Left ventricle myocardium inferior (tissue), 1 donor: ENCODE results near the gene RNF8. TPM values are rescaled to one million over a fixed set of nuclear protein-coding genes. Genes with fewer than 3 reads are reported as not detected.

Experiments
- DNase-seq: peaks from one replicate; pipeline ENCODE4 v3.0.0-alpha.2; 2020
- H3K27ac ChIP-seq: fragments of 200-600 bp; replicated peaks from 2 replicates; pipeline ENCODE4 v1.8.0; 2021
- H3K27me3 ChIP-seq: fragments of 200-600 bp; 2 replicates; pipeline ENCODE4 v1.8.0; 2021; ENCODE audit warnings: low read depth
- H3K36me3 ChIP-seq: fragments of 200-600 bp; 2 replicates; pipeline ENCODE4 v1.8.0; 2021
- H3K4me1 ChIP-seq: fragments of 200-600 bp; 2 replicates; pipeline ENCODE4 v1.8.0; 2021
- H3K4me3 ChIP-seq: fragments of 200-600 bp; 2 replicates; pipeline ENCODE4 v1.8.0; 2021; ENCODE audit warnings: mild to moderate bottlenecking, moderate library complexity
- H3K9me3 ChIP-seq: fragments of 200-600 bp; replicated peaks from 2 replicates; pipeline ENCODE4 v1.8.0; 2021
- intact Hi-C: fragments of 100-400 bp; cut with micrococcal nuclease; formaldehyde crosslinking; loops from one replicate; pipeline ENCODE4 v1.11.0; 2022
- total RNA-seq: library from RNA; stranded (reverse); fragmentation: NEBNext Ultra II Directional; extraction: Animal tissue kit (Norgen Biotek cat#: 25700); gene quantifications from one replicate; pipeline ENCODE4 v1.2.1, GENCODE V29; 2021
- TF ChIP-seq, protein P1 (sequence below): fragments of 200-600 bp; IDR thresholded peaks from 2 replicates; pipeline ENCODE4 v1.8.0; 2021; ENCODE audit warnings: antibody characterized with exemption, mild to moderate bottlenecking, borderline replicate concordance
- donor health status: DM: no; HTN: yes; CAD: no; lungs with severe emphysema.

Gene RNF8
- total RNA-seq, 1 donor from 2014 or later = 16.1 TPM

DNA sequence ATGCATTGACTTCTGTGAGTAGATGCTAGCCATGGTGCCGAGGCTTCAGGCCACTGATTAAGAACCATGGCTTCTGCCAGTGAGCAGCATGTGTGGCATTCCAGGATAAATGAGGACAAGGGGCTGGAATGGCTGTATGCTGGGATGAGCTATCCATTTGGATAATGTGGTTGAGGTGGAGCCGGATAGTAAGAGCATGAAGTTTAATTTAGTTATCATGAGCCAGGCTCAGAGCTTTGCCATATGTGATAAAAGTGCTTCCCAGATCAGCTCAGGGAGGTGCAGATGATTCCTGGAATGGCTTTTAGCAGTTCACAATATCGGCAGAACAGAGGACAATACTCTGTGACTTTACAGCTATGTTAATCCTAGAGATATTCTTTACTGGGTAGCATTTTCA lies 34.6 kb upstream of the RNF8 start:
- H3K36me3 ChIP-seq = peaks cover 72% of the 10 kb centered on the region
- TF ChIP-seq, protein P1, sequence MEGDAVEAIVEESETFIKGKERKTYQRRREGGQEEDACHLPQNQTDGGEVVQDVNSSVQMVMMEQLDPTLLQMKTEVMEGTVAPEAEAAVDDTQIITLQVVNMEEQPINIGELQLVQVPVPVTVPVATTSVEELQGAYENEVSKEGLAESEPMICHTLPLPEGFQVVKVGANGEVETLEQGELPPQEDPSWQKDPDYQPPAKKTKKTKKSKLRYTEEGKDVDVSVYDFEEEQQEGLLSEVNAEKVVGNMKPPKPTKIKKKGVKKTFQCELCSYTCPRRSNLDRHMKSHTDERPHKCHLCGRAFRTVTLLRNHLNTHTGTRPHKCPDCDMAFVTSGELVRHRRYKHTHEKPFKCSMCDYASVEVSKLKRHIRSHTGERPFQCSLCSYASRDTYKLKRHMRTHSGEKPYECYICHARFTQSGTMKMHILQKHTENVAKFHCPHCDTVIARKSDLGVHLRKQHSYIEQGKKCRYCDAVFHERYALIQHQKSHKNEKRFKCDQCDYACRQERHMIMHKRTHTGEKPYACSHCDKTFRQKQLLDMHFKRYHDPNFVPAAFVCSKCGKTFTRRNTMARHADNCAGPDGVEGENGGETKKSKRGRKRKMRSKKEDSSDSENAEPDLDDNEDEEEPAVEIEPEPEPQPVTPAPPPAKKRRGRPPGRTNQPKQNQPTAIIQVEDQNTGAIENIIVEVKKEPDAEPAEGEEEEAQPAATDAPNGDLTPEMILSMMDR = no peak
- intact Hi-C loops = no loop called here
- DNase-seq = no peak
- H3K4me3 ChIP-seq = no peak overlapping the region
- H3K27ac ChIP-seq = peak overlapping the region; percentile 31
- H3K9me3 ChIP-seq = no peaks in the 10 kb centered on the region
- no peaks in the 10 kb centered on the region for H3K27me3 ChIP-seq
- H3K4me1 ChIP-seq = peaks cover 46% of the 10 kb centered on the region

DNA sequence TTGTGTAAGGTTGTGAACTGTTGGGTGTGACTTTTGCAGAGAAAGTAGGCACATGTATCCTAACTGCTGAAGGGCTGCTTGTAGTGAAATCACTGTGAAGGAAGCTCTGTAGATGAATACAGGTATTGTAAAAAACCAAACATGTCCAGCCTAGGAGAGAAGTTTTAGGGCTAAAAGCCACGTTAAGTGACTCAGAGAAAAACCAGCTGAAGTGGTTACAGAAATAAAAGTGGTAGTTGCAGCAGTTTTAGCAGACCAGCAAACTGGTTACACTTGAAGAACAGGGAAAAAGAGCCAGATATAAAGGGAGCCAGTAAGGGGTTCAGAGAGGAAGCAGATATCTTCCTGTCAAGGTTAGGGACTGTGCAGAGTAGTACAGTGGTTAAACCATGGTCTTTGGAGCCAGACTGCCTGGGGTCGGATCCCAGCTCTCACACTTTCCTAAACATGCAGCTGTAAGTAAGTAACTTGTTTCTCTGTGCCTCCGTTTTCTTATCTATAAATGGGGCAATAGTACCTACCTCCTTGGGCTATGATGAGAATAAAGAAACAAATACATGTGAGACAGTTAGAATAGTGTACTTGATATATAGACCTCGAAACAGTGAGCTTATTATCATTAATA lies 33.8 kb upstream of the RNF8 start:
- peaks cover 66% of the 10 kb centered on the region for H3K36me3 ChIP-seq
- H3K27ac ChIP-seq = peak overlapping the region; percentile 31
- H3K27me3 ChIP-seq = no peaks in the 10 kb centered on the region
- no peaks in the 10 kb centered on the region for H3K9me3 ChIP-seq
- DNase-seq = no peak
- peaks cover 47% of the 10 kb centered on the region for H3K4me1 ChIP-seq
- intact Hi-C loops = no loop called here
- TF ChIP-seq, protein P1 = no peak
- no peak overlapping the region for H3K4me3 ChIP-seq

DNA sequence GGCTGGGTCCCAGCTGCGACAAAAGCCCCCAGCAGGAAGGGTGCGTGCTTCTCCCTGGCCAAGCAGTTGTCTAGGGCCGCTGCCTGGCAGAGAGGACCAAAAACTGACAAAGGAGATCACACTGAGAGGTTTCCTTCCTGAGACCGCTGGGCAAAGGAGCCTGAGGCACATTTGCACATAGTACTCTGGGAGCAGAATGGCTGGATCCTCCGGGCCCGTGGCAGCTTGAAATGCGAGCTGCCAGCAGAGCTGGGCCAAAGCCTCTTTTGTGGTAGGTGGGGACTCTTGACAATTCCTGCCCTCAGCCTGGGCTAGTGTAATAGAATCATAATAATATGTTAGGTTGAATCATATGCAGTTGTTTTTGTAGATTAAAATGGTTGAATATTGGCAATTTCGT lies 33.1 kb upstream of the RNF8 start:
- intact Hi-C loops = no loop called here
- DNase-seq = no peak
- H3K4me1 ChIP-seq = peaks cover 47% of the 10 kb centered on the region
- peaks cover 59% of the 10 kb centered on the region for H3K36me3 ChIP-seq
- TF ChIP-seq, protein P1 = no peak
- H3K27me3 ChIP-seq = no peaks in the 10 kb centered on the region
- peak overlapping the region; percentile 62 for H3K27ac ChIP-seq
- no peak overlapping the region for H3K4me3 ChIP-seq
- no peaks in the 10 kb centered on the region for H3K9me3 ChIP-seq

DNA sequence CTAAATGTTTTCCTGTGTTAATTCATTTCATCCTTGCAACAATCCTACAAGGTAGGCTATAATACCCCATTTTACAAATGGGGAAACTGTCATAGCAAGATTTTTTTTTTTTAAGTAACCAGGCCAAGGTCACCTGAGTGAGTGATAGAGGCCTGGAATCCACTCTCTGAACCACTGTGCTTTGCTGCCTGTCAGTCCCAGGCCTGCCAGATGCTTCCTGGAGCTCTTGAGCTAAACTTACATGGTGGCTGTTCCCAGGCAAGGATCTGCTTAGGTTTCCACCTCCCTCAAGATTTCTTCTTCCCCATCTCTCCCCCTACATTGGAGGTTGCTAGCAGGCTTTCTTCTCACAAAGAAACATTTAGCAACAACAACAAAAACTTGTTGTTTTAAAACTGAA lies 32.7 kb upstream of the RNF8 start:
- Histone ChIP-seq H3K27ac (peak overlapping the region; percentile 62), H3K4me3 (no peak overlapping the region), H3K27me3 (no peaks in the 10 kb centered on the region), H3K36me3 (peaks cover 55% of the 10 kb centered on the region), H3K9me3 (no peaks in the 10 kb centered on the region), H3K4me1 (peaks cover 47% of the 10 kb centered on the region)
- intact Hi-C loops = no loop called here
- no peak for DNase-seq
- TF ChIP-seq, protein P1 = no peak

DNA sequence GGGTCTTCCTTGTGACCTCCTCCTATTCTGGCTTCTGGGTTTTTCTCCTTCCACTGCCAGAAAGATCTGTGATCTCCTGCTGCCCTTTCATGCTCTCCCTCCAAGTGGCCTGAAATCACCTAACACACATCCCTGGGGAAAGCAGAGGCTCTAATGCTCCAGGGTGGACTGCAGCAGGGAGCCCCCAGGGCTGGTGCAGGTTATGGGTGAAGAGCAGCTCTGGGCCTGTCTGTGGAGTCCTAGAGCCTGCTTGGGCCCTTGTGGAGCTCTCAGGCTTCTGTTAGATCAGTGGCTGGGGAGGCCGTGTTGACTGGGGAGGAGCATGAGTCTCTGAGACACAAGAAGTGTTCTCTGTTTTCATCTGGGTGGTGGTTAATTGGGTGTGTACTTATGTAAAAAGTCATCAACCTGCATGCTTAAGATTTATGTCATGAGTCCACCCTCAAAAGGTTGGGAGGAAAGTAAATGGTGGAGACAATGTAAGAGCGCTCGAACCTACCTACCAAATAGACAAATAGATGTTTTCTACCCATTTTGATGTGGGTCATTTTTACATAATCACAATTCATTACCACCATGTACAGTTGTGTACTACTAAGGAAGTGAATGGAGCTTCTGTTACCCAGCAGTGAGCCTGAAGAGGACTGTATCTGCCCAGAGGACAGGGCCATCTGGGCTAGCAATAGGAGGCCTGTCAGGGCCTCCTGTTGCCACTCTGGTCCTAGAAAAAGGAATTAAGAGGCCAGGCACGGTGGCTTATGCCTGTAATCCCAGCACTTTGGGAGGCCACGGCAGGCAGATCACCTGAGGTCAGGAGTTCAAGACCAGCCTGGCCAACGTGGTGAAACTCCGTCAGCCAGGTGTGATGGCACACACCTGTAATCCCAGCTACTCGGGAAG lies 32.0 kb upstream of the RNF8 start:
- H3K36me3 ChIP-seq = peaks cover 48% of the 10 kb centered on the region
- TF ChIP-seq, protein P1 = no peak
- H3K4me3 ChIP-seq = no peak overlapping the region
- no peak for DNase-seq
- H3K27ac ChIP-seq = peak overlapping the region; percentile 62
- H3K9me3 ChIP-seq = no peaks in the 10 kb centered on the region
- H3K27me3 ChIP-seq = no peaks in the 10 kb centered on the region
- intact Hi-C loops = no loop called here
- H3K4me1 ChIP-seq = peaks cover 47% of the 10 kb centered on the region
